ENCODE results near the gene PTPRZ1. TPM values are rescaled to one million over a fixed set of nuclear protein-coding genes. Genes with fewer than 3 reads are reported as not detected.

Gene PTPRZ1
- total RNA-seq, 1 donor from 2014 or later, result 20.7 TPM

DNA sequence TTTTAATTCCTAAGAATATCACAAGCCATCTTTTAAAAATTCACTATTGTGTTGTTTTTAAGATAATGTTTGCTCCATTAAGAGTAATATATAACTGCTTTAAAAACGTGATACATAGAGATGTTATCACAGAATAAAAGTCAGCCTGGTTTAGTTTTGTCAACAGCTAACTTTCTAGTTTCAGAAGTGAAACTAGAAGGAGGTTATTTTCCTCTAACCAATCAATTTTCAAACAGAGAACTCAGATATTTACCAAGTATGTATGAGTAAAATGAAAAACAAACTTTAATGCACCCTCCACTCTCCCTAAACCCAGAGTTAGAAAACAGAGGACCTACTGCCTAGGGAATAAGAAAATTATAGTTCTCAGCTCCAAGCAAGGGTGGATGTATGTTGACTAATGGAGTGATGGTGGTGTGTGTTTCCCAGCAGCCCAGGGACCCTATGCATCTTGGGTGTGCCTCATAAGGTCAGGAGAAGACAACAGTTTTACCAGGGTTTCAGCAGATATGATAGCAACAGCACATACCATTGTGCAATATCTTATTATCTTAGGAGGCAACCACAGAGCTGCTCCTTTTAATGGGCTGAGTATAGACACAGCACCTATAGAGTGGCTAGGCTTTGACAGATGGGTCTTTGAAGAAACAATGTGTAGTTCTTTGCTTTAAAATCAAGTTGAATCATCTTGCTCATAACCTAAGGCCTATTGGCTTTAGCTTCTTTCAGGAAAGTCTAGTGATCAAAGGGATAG is 58.4 kb downstream of the PTPRZ1 start:
- DNase-seq (ENCODE audit: extremely low spot score, unreplicated experiment), result no peak
- TF ChIP-seq, protein P1, sequence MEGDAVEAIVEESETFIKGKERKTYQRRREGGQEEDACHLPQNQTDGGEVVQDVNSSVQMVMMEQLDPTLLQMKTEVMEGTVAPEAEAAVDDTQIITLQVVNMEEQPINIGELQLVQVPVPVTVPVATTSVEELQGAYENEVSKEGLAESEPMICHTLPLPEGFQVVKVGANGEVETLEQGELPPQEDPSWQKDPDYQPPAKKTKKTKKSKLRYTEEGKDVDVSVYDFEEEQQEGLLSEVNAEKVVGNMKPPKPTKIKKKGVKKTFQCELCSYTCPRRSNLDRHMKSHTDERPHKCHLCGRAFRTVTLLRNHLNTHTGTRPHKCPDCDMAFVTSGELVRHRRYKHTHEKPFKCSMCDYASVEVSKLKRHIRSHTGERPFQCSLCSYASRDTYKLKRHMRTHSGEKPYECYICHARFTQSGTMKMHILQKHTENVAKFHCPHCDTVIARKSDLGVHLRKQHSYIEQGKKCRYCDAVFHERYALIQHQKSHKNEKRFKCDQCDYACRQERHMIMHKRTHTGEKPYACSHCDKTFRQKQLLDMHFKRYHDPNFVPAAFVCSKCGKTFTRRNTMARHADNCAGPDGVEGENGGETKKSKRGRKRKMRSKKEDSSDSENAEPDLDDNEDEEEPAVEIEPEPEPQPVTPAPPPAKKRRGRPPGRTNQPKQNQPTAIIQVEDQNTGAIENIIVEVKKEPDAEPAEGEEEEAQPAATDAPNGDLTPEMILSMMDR (conservative IDR thresholded peaks at IDR 0.05), result no peak
- Mint-ChIP-seq H3K4me1 (ENCODE audit: unreplicated experiment) (peaks cover 6% of the 10 kb centered on the region), H3K4me3 (peak overlapping the region; percentile 34), H3K9me3 (no peaks in the 10 kb centered on the region), H3K27ac (peak overlapping the region; percentile 39), H3K36me3 (no peaks in the 10 kb centered on the region), H3K27me3 (no peaks in the 10 kb centered on the region)

DNA sequence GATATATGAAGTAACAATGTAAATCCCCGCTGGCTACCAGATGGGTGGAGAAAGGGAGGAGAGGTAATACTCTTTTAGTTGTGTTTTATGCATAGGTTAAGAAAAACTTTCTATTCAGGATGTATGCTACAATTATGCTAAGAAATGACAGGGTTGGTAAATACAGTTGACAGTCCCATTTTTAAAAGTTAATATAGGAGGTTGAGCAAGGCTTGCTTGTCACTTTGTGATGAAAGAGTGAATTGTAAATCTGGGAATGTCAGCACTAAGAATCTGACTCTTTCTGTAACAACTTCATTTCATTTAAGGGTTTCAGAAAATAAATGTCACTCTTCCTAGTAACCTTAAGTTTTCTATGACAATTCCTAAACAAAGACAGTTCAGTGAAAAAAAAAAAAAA is 59.8 kb downstream of the PTPRZ1 start:
- H3K4me1 Mint-ChIP-seq (ENCODE audit: unreplicated experiment), result peaks cover 6% of the 10 kb centered on the region
- H3K4me3 Mint-ChIP-seq, result peak overlapping the region; percentile 31
- H3K27ac Mint-ChIP-seq, result peak overlapping the region; percentile 34
- no peak for DNase-seq (ENCODE audit: extremely low spot score, unreplicated experiment)
- H3K27me3 Mint-ChIP-seq, result no peaks in the 10 kb centered on the region
- no peaks in the 10 kb centered on the region for H3K9me3 Mint-ChIP-seq
- no peaks in the 10 kb centered on the region for H3K36me3 Mint-ChIP-seq
- TF ChIP-seq, protein P1 (conservative IDR thresholded peaks at IDR 0.05), result no peak

- no peak overlapping the region for H3K4me3 Mint-ChIP-seq
- H3K36me3 Mint-ChIP-seq, result no peaks in the 10 kb centered on the region
- DNase-seq (ENCODE audit: extremely low spot score, unreplicated experiment), result no peak
These were observed 64.1 kb downstream of the PTPRZ1 start for GRCh38 chr7:121936951-121937623.

DNA sequence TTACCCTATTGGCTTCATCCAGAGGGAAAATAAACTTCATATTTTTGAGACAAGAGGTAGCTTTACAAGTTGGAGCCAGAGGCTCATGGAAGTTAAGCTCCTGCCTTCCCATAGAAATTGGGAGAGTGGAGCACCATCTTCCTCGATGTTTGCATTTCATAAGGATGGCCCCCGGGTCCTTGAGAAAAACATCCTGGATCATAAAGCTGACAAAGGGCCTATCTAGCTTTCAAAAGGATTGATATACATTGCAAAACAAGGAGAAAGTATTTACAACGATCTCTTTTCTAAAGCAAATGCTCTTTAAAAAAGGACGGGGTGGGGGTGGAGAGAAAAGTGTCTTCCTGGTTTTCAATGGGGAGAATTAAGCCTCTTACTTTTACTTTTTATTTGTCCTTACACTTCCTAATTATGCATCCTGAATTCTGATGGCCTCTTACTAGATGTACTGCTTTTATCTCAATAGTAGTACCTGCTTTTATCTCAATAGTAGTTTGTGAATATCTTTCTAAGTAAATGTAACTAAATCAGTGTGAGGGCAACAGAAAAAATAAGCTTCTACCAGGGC is 65.6 kb downstream of the PTPRZ1 start:
- H3K27ac Mint-ChIP-seq, result no peak overlapping the region
- H3K4me1 Mint-ChIP-seq (ENCODE audit: unreplicated experiment), result no peaks in the 10 kb centered on the region
- H3K4me3 Mint-ChIP-seq, result no peak overlapping the region
- H3K9me3 Mint-ChIP-seq, result no peaks in the 10 kb centered on the region
- H3K36me3 Mint-ChIP-seq, result no peaks in the 10 kb centered on the region
- DNase-seq (ENCODE audit: extremely low spot score, unreplicated experiment), result no peak
- no peaks in the 10 kb centered on the region for H3K27me3 Mint-ChIP-seq
- TF ChIP-seq, protein P1 (conservative IDR thresholded peaks at IDR 0.05), result no peak

More at GRCh38 chr7:121936951-121937623, 64.1 kb downstream of the PTPRZ1 start:
- TF ChIP-seq, protein P1 (conservative IDR thresholded peaks at IDR 0.05), result no peak
- no peaks in the 10 kb centered on the region for H3K27me3 Mint-ChIP-seq
- no peaks in the 10 kb centered on the region for H3K4me1 Mint-ChIP-seq (ENCODE audit: unreplicated experiment)
- H3K27ac Mint-ChIP-seq, result no peak overlapping the region
- H3K9me3 Mint-ChIP-seq, result no peaks in the 10 kb centered on the region

DNA sequence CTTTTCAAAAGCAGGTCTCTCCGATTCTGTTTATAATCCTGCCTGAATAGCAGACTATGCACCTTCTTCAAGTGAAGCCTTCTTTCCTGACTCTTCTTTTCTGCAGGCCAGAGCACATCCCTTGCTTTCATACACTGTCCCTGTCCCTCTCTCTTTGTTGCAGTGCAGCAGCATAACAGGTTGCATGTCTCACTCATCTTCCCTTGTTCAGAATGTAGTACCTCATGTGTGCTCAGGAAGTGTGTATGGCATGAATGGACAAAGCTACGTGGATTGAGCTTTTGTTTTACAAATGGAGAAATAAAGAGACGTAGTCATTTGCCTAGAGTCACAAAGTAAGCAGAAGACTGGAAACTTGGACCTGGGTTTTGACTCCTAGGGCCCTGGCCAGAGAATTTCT is 68.0 kb downstream of the PTPRZ1 start:
- Mint-ChIP-seq H3K36me3 (no peaks in the 10 kb centered on the region), H3K4me1 (ENCODE audit: unreplicated experiment) (no peaks in the 10 kb centered on the region), H3K27ac (no peak overlapping the region)

More for the DNA sequence above, 68.0 kb downstream of the PTPRZ1 start:
- no peak for DNase-seq (ENCODE audit: extremely low spot score, unreplicated experiment)
- Mint-ChIP-seq H3K9me3 (no peaks in the 10 kb centered on the region), H3K27me3 (no peaks in the 10 kb centered on the region), H3K4me3 (no peak overlapping the region)
- TF ChIP-seq, protein P1 (conservative IDR thresholded peaks at IDR 0.05), result no peak
